CD4-positive, CD25-positive, alpha-beta regulatory T cell (primary cell): Measurements from ENCODE around the gene SIK1. TPM values are rescaled to one million over a fixed set of nuclear protein-coding genes. Genes with fewer than 3 reads are reported as not detected.
"Not testable (repeated sequence)": the region's sequence is repeated elsewhere in the genome, so short reads cannot be mapped to it uniquely, and the experiment has no call there.

Source experiments
- ATAC-seq, 2 donors: fragments of 150-1000 bp; cut with Tn5 transposase; one replicate each; pipeline ENCODE4 v1.10.0; 2021; ENCODE audit warnings: low read depth in 2 of 2, moderate number of reproducible peaks in 2 of 2, moderate library complexity in 1 of 2
- DNase-seq, 3 donors: peaks; one replicate each; pipeline versions ENCODE4 v3.0.0 to v3.0.0-alpha.2; 2012 to 2022; ENCODE audit warnings: mixed read lengths in 1 of 3
- H3K27ac ChIP-seq: one replicate; pipeline ENCODE4 v1.7.0; 2013; ENCODE audit warnings: mild to moderate bottlenecking, low read length; ENCODE audit not compliant: insufficient read depth, poor library complexity, severe bottlenecking
- H3K27me3 ChIP-seq: one replicate; pipeline ENCODE4 v1.7.0; 2013; ENCODE audit warnings: low read length; ENCODE audit not compliant: control insufficient read depth, insufficient read depth
- H3K36me3 ChIP-seq: one replicate; pipeline ENCODE4 v1.7.0; 2013; ENCODE audit warnings: mild to moderate bottlenecking, low read length, moderate library complexity; ENCODE audit not compliant: control insufficient read depth, insufficient read depth
- H3K4me1 ChIP-seq: 2 replicates; pipeline ENCODE4 v1.7.0; 2013; ENCODE audit warnings: mild to moderate bottlenecking, low read length; ENCODE audit not compliant: insufficient read depth, control insufficient read depth, poor library complexity, severe bottlenecking
- H3K4me3 ChIP-seq: one replicate; pipeline ENCODE4 v1.7.0; 2013; ENCODE audit warnings: low read depth, mild to moderate bottlenecking, low read length, moderate library complexity
- H3K9me3 ChIP-seq, 2 experiments: 1 replicate in 1 of 2; 2 replicates in 1 of 2; pipeline ENCODE4 v1.7.0; 2013; ENCODE audit warnings: low read length in 2 of 2, mild to moderate bottlenecking in 1 of 2, moderate library complexity in 1 of 2; ENCODE audit not compliant: control insufficient read depth in 2 of 2
- H3K27ac Mint-ChIP-seq, 3 donors: one replicate each; pipeline ENCODE4 v1.8.0; 2020 to 2022; ENCODE audit warnings: mild to moderate bottlenecking in 3 of 3, mixed read lengths in 3 of 3, moderate library complexity in 2 of 3
- H3K27me3 Mint-ChIP-seq: one replicate; pipeline ENCODE4 v1.8.0; 2022; ENCODE audit warnings: mild to moderate bottlenecking, mixed read lengths
- H3K36me3 Mint-ChIP-seq: one replicate; pipeline ENCODE4 v1.8.0; 2020; ENCODE audit warnings: mixed read lengths
- H3K4me1 Mint-ChIP-seq, 4 donors: one replicate each; pipeline ENCODE4 v1.8.0; 2020 to 2022; ENCODE audit warnings: mixed read lengths in 4 of 4, mild to moderate bottlenecking in 1 of 4
- H3K4me3 Mint-ChIP-seq, 4 donors: one replicate each; pipeline ENCODE4 v1.8.0; 2020 to 2022; ENCODE audit warnings: mild to moderate bottlenecking in 4 of 4, mixed read lengths in 4 of 4, moderate library complexity in 3 of 4
- H3K9me3 Mint-ChIP-seq, 7 donors: one replicate each; pipeline ENCODE4 v1.8.0; 2020 to 2022; ENCODE audit warnings: mixed read lengths in 7 of 7, mild to moderate bottlenecking in 3 of 7, moderate library complexity in 2 of 7
- polyA plus RNA-seq, 4 donors: library from polyadenylated mRNA; unstranded; fragments of 300-500 nt; fragmentation: Illumina TruSeq; gene quantifications; one replicate each; pipeline ENCODE4 v1.2.3, GENCODE V29; 2021
- total RNA-seq: library from RNA; stranded (reverse); gene quantifications from one replicate; pipeline ENCODE4 v1.2.3, GENCODE V29; 2022

Gene SIK1
- total and polyA plus RNA-seq, 5 donors from 2014 or later = 0.06 to 243 (median 0.18) TPM; not detected in 2

DNA sequence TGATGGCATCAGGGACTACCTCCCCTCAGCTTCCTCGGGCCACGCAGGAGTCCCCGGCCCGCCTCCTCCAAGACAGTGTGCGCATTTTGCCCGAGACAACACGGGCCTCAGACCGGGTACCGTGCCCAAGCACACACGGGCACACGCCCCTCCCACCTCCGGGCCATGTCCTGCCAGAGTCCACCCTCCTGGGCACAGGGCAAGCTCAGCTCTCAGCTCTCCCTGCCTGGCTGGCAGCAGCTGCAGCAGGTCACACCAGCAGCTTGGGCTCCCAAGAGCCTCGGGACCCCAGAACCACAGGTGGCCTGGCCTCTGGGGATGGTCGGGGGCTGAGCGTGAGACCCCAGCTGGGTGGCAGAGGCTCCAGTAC lies 29.5 kb downstream of the SIK1 start:
- H3K36me3 Mint-ChIP-seq, DNase-seq, H3K27me3 Mint-ChIP-seq, H3K4me1 ChIP-seq, H3K27ac Mint-ChIP-seq, ATAC-seq, H3K36me3 ChIP-seq, H3K4me3 ChIP-seq, H3K9me3 Mint-ChIP-seq, H3K9me3 ChIP-seq, H3K27ac ChIP-seq, H3K4me3 Mint-ChIP-seq, H3K27me3 ChIP-seq, H3K4me1 Mint-ChIP-seq: not testable (repeated sequence)

DNA sequence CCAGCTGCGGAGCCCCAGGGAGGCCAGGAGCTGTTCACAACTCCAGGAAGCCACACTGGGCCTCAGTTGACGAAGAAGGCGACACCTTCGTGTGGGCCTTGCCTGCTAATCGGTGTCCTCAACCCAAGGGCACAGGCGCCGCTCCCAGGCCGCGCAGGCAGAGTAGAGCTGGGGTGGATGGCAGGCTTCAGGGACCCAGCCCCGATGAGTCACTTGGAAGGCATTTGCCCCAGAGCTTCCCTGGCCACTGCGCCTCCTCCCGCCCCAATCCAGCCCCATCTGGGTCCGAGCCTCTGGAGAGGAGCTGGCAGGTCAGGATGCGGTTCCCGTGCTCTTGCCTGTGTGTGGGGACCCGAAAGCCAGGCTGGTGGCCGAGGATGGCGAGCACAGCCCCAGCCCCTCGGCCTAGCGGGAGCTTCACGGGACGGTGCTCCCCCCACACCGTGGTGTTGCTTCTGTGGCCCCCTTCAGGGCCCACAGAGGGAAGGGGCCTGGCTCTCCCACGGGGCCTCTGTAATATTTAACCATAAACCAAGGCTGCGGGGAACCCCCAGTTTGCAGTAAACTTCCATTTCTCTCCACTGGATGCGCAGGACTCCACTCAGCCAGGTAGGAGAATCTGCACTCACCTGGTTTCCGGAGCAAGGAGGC lies 30.0 kb downstream of the SIK1 start:
- not testable (repeated sequence) for H3K27ac ChIP-seq, H3K9me3 Mint-ChIP-seq, H3K4me1 ChIP-seq, H3K4me3 ChIP-seq, H3K36me3 Mint-ChIP-seq, H3K27me3 Mint-ChIP-seq, H3K9me3 ChIP-seq, H3K4me3 Mint-ChIP-seq, H3K27me3 ChIP-seq, ATAC-seq, H3K4me1 Mint-ChIP-seq, H3K27ac Mint-ChIP-seq, H3K36me3 ChIP-seq, DNase-seq

DNA sequence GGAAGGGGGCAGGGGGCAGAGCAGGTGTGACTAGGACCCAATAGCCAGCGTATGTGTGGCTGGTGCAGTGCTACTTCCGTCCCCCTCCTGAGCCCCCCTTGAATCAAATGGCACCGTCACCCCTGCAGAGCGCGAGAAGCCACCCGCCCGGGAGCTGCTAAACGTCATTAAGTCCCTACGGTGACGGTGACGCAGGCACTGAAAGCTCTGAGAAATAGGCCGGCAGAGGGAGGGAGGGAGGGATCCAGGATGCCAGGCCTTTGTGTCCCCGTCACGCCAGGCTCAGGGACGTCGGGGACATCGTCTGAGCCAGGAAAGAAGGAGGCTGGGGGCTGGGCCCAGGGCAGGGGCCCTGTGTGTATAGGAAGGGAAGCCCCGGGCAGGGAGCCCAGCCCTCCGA lies 43.6 kb downstream of the SIK1 start:
- not testable (repeated sequence) for H3K36me3 Mint-ChIP-seq, H3K27ac ChIP-seq, H3K4me3 Mint-ChIP-seq, H3K9me3 Mint-ChIP-seq, H3K27ac Mint-ChIP-seq, DNase-seq, H3K36me3 ChIP-seq, H3K4me1 ChIP-seq, H3K27me3 Mint-ChIP-seq, H3K4me3 ChIP-seq, H3K4me1 Mint-ChIP-seq, H3K27me3 ChIP-seq, H3K9me3 ChIP-seq
- peak; percentile 62 to 72 for ATAC-seq

DNA sequence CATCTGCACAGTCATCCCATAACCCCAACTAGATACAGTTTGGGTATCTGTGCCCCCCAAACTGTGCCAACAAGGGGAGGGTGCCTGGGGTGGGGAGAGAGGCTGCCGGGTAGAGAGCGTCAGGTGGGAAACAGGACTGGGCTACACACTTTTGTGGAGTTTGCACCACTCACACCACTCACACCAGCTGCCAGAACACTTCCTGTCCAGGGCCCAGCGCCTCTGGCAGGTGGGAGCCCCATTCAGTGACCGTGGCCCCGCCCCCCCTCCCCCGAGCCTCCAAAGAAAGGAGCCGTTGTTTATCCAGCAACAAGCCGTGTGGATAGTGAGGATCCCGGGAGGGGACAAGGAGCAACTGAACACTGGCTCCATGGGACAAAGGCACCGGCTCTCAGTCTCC lies 44.0 kb downstream of the SIK1 start:
- not testable (repeated sequence) for H3K4me1 ChIP-seq, H3K36me3 ChIP-seq, H3K27me3 Mint-ChIP-seq, H3K4me1 Mint-ChIP-seq, H3K9me3 Mint-ChIP-seq, H3K4me3 Mint-ChIP-seq, H3K27ac Mint-ChIP-seq, H3K4me3 ChIP-seq, H3K9me3 ChIP-seq, H3K27ac ChIP-seq, DNase-seq, ATAC-seq, H3K27me3 ChIP-seq, H3K36me3 Mint-ChIP-seq

DNA sequence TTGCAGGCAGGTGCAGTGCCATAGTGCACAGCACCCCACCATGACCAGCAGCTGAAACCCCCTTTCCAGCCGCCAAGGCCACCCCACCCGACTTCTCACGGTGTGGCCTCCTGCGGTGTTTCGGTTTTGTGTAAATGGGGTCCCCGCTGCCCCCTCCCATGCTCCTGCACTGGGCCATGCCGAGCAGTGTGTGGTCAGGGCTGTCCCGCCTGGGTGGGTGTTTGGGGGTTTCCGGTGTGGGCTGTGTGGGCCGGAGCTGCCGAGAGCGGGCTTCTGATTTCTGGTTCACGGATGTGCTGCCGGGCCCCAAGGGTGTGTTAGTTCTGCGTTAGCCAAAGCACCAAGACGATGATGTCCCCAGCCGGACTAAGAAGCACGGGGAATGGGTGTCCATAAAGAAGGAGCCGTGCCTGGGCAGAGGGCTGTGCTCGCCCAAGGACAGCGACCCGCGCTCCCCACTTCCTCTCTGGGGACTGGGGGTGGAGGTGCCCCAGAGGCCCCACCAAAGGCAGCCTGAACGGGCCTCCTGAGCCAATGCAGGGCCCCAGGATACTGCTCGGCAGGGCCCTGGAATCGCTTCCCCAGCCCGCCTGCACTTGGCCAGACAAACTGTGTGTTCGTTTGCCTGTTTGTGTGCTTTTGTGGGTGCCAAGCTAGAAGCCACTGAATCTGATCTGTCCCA lies 45.9 kb downstream of the SIK1 start:
- not testable (repeated sequence) for H3K4me1 Mint-ChIP-seq, H3K9me3 ChIP-seq, H3K36me3 ChIP-seq, H3K27me3 ChIP-seq, DNase-seq, H3K27me3 Mint-ChIP-seq, H3K27ac Mint-ChIP-seq, H3K4me1 ChIP-seq, H3K4me3 ChIP-seq, ATAC-seq, H3K4me3 Mint-ChIP-seq, H3K9me3 Mint-ChIP-seq, H3K36me3 Mint-ChIP-seq, H3K27ac ChIP-seq

DNA sequence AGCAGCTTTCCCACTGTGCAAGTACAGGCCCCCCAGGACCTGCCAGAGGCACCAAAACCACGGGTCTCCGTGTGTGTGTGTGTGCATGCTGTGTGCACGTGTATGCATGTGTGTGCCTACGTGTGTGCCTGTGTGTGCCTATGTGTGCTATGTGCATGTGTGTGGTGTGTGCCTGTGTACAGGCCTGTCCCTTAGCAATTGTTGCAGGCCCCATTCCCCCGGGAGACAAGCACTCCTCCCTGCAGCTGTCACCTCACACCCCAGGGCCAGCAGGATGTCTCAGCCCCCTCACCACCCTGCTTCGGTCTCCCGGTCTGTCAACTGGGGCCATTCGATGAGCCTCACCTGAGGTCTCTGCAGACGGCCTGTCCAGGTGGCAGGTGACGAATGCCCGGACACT lies 46.6 kb downstream of the SIK1 start:
- not testable (repeated sequence) for H3K36me3 Mint-ChIP-seq, H3K27me3 ChIP-seq, ATAC-seq, DNase-seq, H3K4me1 ChIP-seq, H3K4me3 ChIP-seq, H3K27me3 Mint-ChIP-seq, H3K4me1 Mint-ChIP-seq, H3K27ac ChIP-seq, H3K9me3 Mint-ChIP-seq, H3K4me3 Mint-ChIP-seq, H3K27ac Mint-ChIP-seq, H3K9me3 ChIP-seq, H3K36me3 ChIP-seq

DNA sequence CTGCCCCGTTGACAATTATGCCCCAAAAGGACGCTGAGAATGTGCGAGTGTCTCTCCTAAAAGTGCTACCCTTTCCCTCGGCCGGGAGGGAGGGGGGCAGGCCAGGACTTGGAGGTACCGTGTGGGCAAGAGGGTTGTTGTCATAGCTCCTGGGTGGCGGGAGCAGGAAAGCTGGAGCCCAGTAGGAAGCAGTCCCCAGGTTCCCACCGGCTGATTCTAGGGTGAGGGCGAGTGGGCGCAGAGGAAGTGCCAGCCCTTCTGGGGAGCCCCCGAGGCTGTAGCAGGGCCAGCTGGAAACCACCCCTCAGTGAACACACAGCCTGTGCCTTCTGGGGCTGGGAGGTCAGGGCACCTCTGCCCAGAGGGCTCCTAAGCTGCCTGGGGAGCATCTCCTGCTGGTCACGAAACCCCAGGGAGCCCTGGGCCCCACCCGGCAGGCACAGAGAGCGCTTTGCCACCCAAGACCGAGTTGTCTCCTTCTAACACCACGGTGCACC lies 47.3 kb downstream of the SIK1 start:
- H3K36me3 Mint-ChIP-seq = not testable (repeated sequence)

DNA sequence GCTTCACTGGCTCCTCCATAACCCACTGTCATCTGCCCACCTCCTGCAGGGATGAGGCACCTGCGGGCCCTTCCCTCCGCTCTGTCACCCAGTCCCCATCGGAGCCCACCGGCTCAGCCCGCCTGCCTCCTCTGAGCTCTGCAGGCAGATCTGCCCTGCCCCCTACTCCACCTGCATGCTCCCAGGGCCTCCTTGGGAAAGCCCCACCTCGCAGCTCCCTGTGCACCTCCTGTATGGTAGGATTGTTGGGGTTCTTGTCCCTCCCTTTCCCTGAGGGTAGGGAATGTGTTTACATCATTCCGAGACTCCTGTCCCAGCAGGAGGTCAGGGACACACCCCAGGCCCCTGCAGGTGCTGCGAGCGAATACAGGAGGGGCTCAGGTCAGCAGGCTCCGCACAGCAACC lies 50.5 kb downstream of the SIK1 start:
- H3K27me3 Mint-ChIP-seq = no peaks in the 10 kb centered on the region
- no peak overlapping the region for H3K4me3 Mint-ChIP-seq
- Histone ChIP-seq H3K36me3 (no peaks in the 10 kb centered on the region), H3K4me1 (no peaks in the 10 kb centered on the region), H3K27me3 (no peaks in the 10 kb centered on the region), H3K27ac (no peak overlapping the region), H3K9me3 (no peaks in the 10 kb centered on the region), H3K4me3 (no peak overlapping the region)
- no peaks in the 10 kb centered on the region for H3K36me3 Mint-ChIP-seq
- H3K27ac Mint-ChIP-seq = no peak overlapping the region
- H3K9me3 Mint-ChIP-seq = no peaks in the 10 kb centered on the region
- no peaks in the 10 kb centered on the region for H3K4me1 Mint-ChIP-seq
- ATAC-seq (no peak), DNase-seq (no peak)

More for the DNA sequence above, 47.3 kb downstream of the SIK1 start:
- H3K4me1 ChIP-seq, H3K4me3 Mint-ChIP-seq, H3K27ac Mint-ChIP-seq, H3K9me3 Mint-ChIP-seq, H3K27me3 Mint-ChIP-seq, H3K36me3 ChIP-seq, H3K4me3 ChIP-seq, ATAC-seq, H3K27ac ChIP-seq, H3K4me1 Mint-ChIP-seq, DNase-seq, H3K9me3 ChIP-seq, H3K27me3 ChIP-seq: not testable (repeated sequence)
